Measurements from ENCODE around the gene SLC8A3.
"Not testable (repeated sequence)": the region's sequence is repeated elsewhere in the genome, so short reads cannot be mapped to it uniquely, and the experiment has no call there.

Gene SLC8A3, protein sequence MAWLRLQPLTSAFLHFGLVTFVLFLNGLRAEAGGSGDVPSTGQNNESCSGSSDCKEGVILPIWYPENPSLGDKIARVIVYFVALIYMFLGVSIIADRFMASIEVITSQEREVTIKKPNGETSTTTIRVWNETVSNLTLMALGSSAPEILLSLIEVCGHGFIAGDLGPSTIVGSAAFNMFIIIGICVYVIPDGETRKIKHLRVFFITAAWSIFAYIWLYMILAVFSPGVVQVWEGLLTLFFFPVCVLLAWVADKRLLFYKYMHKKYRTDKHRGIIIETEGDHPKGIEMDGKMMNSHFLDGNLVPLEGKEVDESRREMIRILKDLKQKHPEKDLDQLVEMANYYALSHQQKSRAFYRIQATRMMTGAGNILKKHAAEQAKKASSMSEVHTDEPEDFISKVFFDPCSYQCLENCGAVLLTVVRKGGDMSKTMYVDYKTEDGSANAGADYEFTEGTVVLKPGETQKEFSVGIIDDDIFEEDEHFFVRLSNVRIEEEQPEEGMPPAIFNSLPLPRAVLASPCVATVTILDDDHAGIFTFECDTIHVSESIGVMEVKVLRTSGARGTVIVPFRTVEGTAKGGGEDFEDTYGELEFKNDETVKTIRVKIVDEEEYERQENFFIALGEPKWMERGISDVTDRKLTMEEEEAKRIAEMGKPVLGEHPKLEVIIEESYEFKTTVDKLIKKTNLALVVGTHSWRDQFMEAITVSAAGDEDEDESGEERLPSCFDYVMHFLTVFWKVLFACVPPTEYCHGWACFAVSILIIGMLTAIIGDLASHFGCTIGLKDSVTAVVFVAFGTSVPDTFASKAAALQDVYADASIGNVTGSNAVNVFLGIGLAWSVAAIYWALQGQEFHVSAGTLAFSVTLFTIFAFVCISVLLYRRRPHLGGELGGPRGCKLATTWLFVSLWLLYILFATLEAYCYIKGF

DNA sequence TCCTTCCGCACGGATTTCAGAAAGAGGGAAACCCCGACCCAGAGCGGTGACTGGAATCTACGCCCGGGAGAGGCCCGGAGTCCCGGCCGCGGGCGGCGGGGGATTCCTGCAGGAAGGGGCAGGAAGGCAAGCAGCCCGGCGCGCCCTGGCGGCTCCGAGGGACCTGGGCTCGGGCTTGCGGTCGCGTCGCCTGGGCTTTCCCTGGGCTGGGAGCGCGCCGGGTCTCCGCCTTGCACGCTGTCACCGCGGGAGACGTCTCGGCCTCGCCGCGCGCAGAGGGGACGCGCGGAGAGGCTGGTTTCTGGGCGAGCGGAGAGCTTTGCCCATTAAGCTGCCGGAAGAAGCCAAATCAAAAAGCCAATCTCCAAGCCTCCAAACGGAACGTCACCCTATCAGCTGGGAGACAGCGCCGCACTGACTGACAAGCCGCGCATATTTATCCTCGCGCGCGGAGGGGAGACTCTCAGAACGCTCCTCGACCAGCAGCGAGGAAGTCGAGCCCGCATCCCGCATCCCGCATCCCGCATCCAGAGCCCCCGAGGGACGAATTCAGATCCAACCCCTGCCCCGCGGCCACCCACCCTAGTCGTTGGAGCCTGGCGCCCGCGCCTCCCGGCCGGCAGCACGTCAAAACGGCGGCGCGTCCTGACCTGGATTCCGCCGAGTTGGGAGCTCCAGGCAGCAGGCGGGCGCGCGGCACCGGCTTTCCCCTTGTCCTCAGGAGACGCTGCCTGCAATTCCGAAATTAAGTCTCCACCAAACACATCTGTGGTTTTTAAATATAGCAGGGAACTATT is at the start of gene SLC8A3:
Gene SLC8A3, minus strand, starts transcription at position 293 of the 797 bp plus-strand sequence. CDS start 20,529 bp downstream, outside the sequence.
- H3K27me3 Mint-ChIP-seq (ENCODE audit: low read depth, poor library complexity) = peaks cover 2% of the 10 kb centered on the region
- TF ChIP-seq, protein P1, sequence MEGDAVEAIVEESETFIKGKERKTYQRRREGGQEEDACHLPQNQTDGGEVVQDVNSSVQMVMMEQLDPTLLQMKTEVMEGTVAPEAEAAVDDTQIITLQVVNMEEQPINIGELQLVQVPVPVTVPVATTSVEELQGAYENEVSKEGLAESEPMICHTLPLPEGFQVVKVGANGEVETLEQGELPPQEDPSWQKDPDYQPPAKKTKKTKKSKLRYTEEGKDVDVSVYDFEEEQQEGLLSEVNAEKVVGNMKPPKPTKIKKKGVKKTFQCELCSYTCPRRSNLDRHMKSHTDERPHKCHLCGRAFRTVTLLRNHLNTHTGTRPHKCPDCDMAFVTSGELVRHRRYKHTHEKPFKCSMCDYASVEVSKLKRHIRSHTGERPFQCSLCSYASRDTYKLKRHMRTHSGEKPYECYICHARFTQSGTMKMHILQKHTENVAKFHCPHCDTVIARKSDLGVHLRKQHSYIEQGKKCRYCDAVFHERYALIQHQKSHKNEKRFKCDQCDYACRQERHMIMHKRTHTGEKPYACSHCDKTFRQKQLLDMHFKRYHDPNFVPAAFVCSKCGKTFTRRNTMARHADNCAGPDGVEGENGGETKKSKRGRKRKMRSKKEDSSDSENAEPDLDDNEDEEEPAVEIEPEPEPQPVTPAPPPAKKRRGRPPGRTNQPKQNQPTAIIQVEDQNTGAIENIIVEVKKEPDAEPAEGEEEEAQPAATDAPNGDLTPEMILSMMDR (IDR thresholded peaks at IDR 0.05) = no peak
- no peaks in the 10 kb centered on the region for H3K9me3 Mint-ChIP-seq
- H3K27ac Mint-ChIP-seq = peak within 1 kb of the TSS; percentile 84
- H3K4me3 Mint-ChIP-seq = peak within 1 kb of the TSS; percentile 93
- DNase-seq = peak; percentile 71
- H3K4me1 Mint-ChIP-seq = peaks cover 66% of the 10 kb centered on the region
- peaks cover 4% of the 10 kb centered on the region for H3K36me3 Mint-ChIP-seq (ENCODE audit: low read depth)

DNA sequence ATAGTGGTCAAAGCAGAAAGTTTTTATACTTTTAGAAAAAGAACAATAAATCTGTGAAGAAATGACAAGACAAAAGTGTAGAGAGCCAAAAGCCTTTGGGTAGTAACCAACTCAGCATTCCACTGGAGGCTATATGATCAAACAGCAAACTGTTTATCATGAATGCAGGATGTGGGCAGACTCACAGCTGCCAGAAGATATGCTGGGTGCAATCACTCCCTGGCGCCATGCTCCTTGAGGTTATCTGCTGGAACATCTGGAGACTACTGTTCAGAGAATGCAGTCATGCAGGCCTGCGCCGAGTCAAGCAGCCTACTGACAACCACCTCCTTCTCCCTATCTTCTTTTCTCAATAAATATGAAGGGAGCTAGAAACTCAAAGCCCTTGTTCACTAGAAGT is 49.0 kb upstream of the SLC8A3 start:
- H3K27me3 Mint-ChIP-seq (ENCODE audit: low read depth, poor library complexity) = peaks cover 12% of the 10 kb centered on the region
- H3K9me3 Mint-ChIP-seq = peaks cover 13% of the 10 kb centered on the region
- H3K4me1 Mint-ChIP-seq = peaks cover 9% of the 10 kb centered on the region
- DNase-seq = no peak
- no peak overlapping the region for H3K27ac Mint-ChIP-seq
- no peak overlapping the region for H3K4me3 Mint-ChIP-seq
- no peaks in the 10 kb centered on the region for H3K36me3 Mint-ChIP-seq (ENCODE audit: low read depth)
- TF ChIP-seq, protein P1 (IDR thresholded peaks at IDR 0.05) = no peak

DNA sequence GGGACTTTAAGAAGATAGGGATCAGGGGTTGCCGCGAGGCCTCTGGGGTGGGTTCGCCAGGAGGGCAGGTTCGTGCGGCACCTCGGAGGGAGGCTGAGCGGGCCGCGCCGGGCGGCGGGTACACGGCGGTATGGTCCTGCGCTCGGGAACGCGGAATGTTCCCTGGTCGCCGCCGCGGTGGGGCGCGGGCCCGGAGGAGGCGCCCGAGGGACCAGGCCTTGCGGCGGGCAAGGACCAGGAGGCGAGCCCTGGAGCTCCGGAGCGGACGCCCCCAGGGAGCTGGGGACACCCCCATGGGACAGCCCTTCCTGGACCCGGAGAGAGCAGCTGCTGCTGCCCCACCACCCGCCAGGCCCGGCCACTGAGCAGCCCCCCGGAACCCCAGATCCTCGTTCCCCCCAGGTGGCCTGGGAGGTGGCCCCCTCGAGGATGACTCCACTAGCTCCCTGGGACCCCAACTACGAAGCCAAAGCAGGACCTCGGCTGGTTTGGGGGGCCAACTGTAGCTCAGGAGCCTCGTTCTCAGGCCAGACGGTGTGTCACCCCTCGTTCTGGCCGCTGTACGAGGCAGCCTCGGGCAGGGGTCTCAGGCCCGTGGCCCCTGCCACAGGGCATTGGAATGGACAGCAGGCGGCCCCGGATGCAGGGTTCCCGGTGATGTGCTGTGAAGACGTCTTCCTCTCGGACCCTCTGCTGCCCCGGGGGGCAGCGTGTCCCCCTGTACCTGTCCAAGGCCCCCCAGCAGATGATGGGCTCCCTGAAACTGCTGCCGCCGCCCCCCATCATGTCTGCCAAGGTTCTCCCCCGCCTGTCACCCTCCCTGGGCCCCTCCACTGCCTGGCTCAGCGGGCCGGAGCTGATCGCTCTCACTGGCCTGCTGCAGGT is 45.6 kb upstream of the SLC8A3 start:
- H3K27ac Mint-ChIP-seq = no peak overlapping the region

DNA sequence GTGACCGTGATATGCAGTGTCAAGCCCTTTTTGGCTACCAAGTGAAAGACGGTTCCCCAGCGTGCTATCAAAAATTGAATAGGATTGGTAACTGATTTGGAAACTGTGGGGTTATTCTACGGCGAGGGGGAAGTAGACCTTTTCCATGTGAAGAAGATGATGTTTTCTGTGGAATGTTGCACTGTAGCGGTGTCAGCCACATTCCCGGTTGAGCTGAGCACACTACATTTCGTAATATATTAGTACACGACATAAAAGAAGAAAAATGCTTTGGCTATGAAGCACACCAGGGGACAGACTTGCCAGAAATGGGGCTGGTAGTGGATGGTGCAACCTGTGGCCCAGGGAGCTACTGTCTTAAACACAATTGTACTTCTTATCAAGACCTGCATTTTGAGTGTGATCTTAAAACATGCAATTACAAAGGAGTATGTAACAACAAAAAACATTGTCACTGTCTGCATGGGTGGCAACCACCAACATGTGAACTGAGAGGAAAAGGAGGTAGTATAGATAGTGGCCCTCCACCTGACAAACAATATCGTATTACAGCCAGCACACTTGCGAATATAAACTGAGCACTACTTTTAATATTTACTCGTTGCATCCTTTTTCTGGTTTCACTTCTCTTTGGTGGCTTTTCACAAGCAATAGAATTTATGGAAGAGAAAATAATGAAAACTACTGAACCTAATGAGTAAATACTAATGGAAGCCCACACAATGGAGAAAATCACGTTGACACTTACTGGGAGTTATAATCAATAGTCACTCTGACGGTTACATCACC is 43.2 kb upstream of the SLC8A3 start:
- H3K27ac Mint-ChIP-seq; DNase-seq; H3K27me3 Mint-ChIP-seq (ENCODE audit: low read depth, poor library complexity); H3K4me1 Mint-ChIP-seq; H3K4me3 Mint-ChIP-seq: not testable (repeated sequence)
- peaks cover 12% of the 10 kb centered on the region for H3K9me3 Mint-ChIP-seq
- peaks cover 13% of the 10 kb centered on the region for H3K36me3 Mint-ChIP-seq (ENCODE audit: low read depth)

More for the DNA sequence above, 45.6 kb upstream of the SLC8A3 start:
- no peak for DNase-seq
- Mint-ChIP-seq H3K4me1 (peaks cover under 1% of the 10 kb centered on the region), H3K9me3 (no peaks in the 10 kb centered on the region), H3K27me3 (ENCODE audit: low read depth, poor library complexity) (peaks cover 6% of the 10 kb centered on the region), H3K4me3 (no peak overlapping the region), H3K36me3 (ENCODE audit: low read depth) (no peaks in the 10 kb centered on the region)
- TF ChIP-seq, protein P1 (IDR thresholded peaks at IDR 0.05) = no peak

DNA sequence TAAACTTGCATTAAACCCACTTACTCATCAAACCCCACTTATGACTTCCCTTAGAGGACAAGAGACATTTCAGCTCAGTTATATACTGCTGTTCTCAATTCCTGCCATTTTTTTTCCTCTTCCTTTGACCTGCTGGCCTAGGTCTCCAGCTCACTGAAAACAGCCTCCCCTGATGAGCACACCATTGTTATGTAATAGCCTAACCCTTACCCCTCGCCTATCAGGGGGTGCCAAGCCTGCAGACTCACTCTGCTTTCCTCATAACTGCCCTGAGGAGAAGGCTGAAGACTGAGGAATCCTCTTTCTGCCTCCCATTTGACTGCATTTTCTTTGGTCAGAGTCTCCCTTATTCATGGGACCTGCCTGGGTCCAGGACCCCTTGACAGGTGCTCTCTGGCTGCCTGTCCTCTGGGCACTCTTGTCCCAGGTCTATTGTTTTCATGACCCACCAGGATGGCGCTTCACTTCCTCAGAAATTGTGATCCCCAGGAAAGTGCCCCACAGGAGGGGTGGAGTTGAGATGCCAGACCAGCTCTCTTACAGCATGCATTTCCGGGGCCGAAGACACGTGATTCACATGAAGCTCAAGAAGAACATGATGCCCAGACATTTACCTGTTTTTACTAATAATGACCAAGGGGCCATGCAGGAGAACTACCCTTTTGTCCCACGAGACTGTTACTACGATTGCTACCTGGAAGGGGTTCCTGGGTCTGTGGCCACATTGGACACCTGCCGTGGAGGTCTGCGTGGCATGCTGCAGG is 41.3 kb upstream of the SLC8A3 start:
- not testable (repeated sequence) for H3K4me1 Mint-ChIP-seq; H3K27me3 Mint-ChIP-seq (ENCODE audit: low read depth, poor library complexity); H3K4me3 Mint-ChIP-seq; H3K27ac Mint-ChIP-seq; DNase-seq
- peaks cover 13% of the 10 kb centered on the region for H3K36me3 Mint-ChIP-seq (ENCODE audit: low read depth)
- peaks cover 12% of the 10 kb centered on the region for H3K9me3 Mint-ChIP-seq

All from nephron progenitor cell (in vitro differentiated cells).